Neural cell (in vitro differentiated cells): ENCODE measurements around the gene SFRP2. TPM values are rescaled to one million over a fixed set of nuclear protein-coding genes. Genes with fewer than 3 reads are reported as not detected.

Experiments
- H2AFZ ChIP-seq: fragments of 200-600, 300-800 bp; sonication (generic), shearing (Covaris generic); 2 replicates; pipeline ENCODE4 v1.6.0; 2014; ENCODE audit warnings: low read depth, mild to moderate bottlenecking, antibody characterized with exemption, low read length, moderate library complexity
- H3F3A ChIP-seq: fragments of 200-600 bp; shearing (Covaris generic); 2 replicates; pipeline ENCODE4 v1.6.1; 2016; ENCODE audit warnings: mild to moderate bottlenecking, moderate library complexity, mixed read lengths, antibody characterized with exemption, low read length; ENCODE audit not compliant: insufficient read depth, poor library complexity, severe bottlenecking
- H3K27ac ChIP-seq: fragments of 200-600, 300-800 bp; sonication (generic), shearing (Covaris generic); 2 replicates; pipeline ENCODE4 v1.5.1; 2014; ENCODE audit warnings: mild to moderate bottlenecking, low read length, moderate library complexity
- H3K27me3 ChIP-seq: fragments of 300-800, 200-600 bp; sonication (generic), shearing (Covaris generic); 2 replicates; pipeline ENCODE4 v1.6.0; 2014; ENCODE audit warnings: mild to moderate bottlenecking, low read depth, low read length, moderate library complexity; ENCODE audit not compliant: insufficient read depth
- H3K36me3 ChIP-seq: fragments of 300-800, 200-600 bp; sonication (generic), shearing (Covaris generic); 2 replicates; pipeline ENCODE4 v1.5.1; 2014; ENCODE audit warnings: mild to moderate bottlenecking, antibody characterized with exemption, low read length, moderate library complexity; ENCODE audit not compliant: insufficient read depth
- H3K4me2 ChIP-seq: fragments of 300-800, 200-600 bp; sonication (generic), shearing (Covaris generic); 2 replicates; pipeline ENCODE4 v1.6.0; 2014; ENCODE audit warnings: mild to moderate bottlenecking, low read length
- H3K4me3 ChIP-seq: fragments of 300-800, 200-600 bp; sonication (generic), shearing (Covaris generic); 2 replicates; pipeline ENCODE4 v1.5.1; 2014; ENCODE audit warnings: mild to moderate bottlenecking, low read length, moderate library complexity
- H3K79me2 ChIP-seq: fragments of 200-600 bp; shearing (Covaris generic); replicated peaks from 2 replicates; pipeline ENCODE4 v1.6.0; 2014; ENCODE audit warnings: mild to moderate bottlenecking, low read length, moderate library complexity; ENCODE audit not compliant: insufficient read depth
- H3K9ac ChIP-seq: fragments of 300-800, 200-600 bp; sonication (generic), shearing (Covaris generic); 2 replicates; pipeline ENCODE4 v1.6.1; 2016; ENCODE audit warnings: mild to moderate bottlenecking, low read length, mixed read lengths
- H3K9me2 ChIP-seq: fragments of 200-600 bp; shearing (Covaris generic); 2 replicates; pipeline ENCODE4 v1.6.1; 2016; ENCODE audit warnings: mild to moderate bottlenecking, low read length, mixed read lengths; ENCODE audit not compliant: insufficient read depth
- H3K9me3 ChIP-seq: fragments of 200-600, 300-800 bp; sonication (generic), shearing (Covaris generic); 2 replicates; pipeline ENCODE4 v1.6.1; 2016; ENCODE audit warnings: mild to moderate bottlenecking, mixed run types, low read length, moderate library complexity, mixed read lengths
- H4K20me1 ChIP-seq: fragments of 200-600 bp; shearing (Covaris generic); 2 replicates; pipeline ENCODE4 v1.6.1; 2016; ENCODE audit warnings: mild to moderate bottlenecking, mixed run types; ENCODE audit not compliant: insufficient read depth
- CTCF ChIP-seq: fragments of 450-650 bp; IDR thresholded peaks from 2 replicates; pipeline ENCODE4 v1.5.1; 2014; ENCODE audit warnings: antibody characterized with exemption, mild to moderate bottlenecking, moderate library complexity; ENCODE audit not compliant: poor library complexity, severe bottlenecking
- EP300 ChIP-seq: fragments of 450-650 bp; conservative IDR thresholded peaks from 2 replicates; pipeline ENCODE4 v1.6.1; 2014; ENCODE audit warnings: antibody characterized with exemption, mild to moderate bottlenecking, moderate library complexity; ENCODE audit not compliant: poor library complexity, severe bottlenecking
- EZH2 ChIP-seq: fragments of 200-600, 300-800 bp; shearing (Covaris generic), sonication (generic); IDR thresholded peaks from 2 replicates; pipeline ENCODE4 v1.6.1; 2014; ENCODE audit warnings: antibody characterized with exemption, low read length, borderline replicate concordance, mild to moderate bottlenecking; ENCODE audit not compliant: insufficient read depth, poor library complexity, severe bottlenecking
- MXI1 ChIP-seq: fragments of 450-650 bp; conservative IDR thresholded peaks from 2 replicates; pipeline ENCODE4 v1.6.1; 2014; ENCODE audit warnings: antibody characterized with exemption, mild to moderate bottlenecking; ENCODE audit not compliant: poor library complexity, severe bottlenecking
- POLR2AphosphoS5 ChIP-seq: IDR thresholded peaks from 2 replicates; pipeline ENCODE4 v1.6.1; 2012
- RAD21 ChIP-seq: fragments of 450-650 bp; conservative IDR thresholded peaks from 2 replicates; pipeline ENCODE4 v1.6.1; 2014; ENCODE audit warnings: antibody characterized with exemption, mild to moderate bottlenecking, moderate library complexity
- REST ChIP-seq: IDR thresholded peaks from 2 replicates; pipeline ENCODE4 v1.6.1; 2012; ENCODE audit warnings: borderline replicate concordance
- SMC3 ChIP-seq: fragments of 450-650 bp; conservative IDR thresholded peaks from 2 replicates; pipeline ENCODE4 v1.6.1; 2014; ENCODE audit warnings: antibody characterized with exemption, mild to moderate bottlenecking, moderate library complexity; ENCODE audit not compliant: poor library complexity
- TAF1 ChIP-seq: IDR thresholded peaks from 2 replicates; pipeline ENCODE4 v1.6.1; 2012; ENCODE audit warnings: low read depth
- polyA plus RNA-seq: library from polyadenylated mRNA; depleted of rRNA; stranded (reverse); fragments of >200 nt; gene quantifications from 2 replicates; pipeline ENCODE4 v1.2.3, GENCODE V29; 2014

SFRP2 gene
- polyA plus RNA-seq, 1 donor from 2014 or later = 0.51 TPM

DNA sequence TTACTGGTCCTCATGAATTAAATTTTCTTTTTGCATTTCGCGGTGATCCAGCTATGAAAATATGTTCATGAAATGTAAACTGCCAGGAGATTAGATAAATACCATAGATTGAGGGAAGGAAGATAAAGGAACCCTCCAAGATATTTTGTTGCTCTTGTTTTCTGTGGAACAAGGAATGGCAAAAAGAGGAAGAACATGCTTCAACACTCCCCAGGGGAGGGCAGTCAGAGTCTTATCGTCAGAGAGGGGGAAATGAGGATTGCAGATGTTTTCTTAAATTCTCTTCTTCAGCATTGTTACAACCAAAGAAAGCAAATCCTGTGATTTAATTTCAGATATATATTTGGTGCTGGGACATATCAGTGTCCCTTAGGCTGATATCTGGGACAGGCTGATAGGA is 9.5 kb upstream of the SFRP2 start:
- Histone ChIP-seq H3K9me2 (no peaks in the 10 kb centered on the region), H4K20me1 (no peaks in the 10 kb centered on the region), H3K79me2 (no peaks in the 10 kb centered on the region), H3K27me3 (no peaks in the 10 kb centered on the region), H2AFZ (no peak overlapping the region), H3K9ac (no peak overlapping the region), H3K4me2 (no peak overlapping the region), H3K9me3 (no peaks in the 10 kb centered on the region), H3F3A (no peaks in the 10 kb centered on the region), H3K36me3 (no peaks in the 10 kb centered on the region), H3K4me3 (no peak overlapping the region), H3K27ac (no peak overlapping the region)
- no peak for TF ChIP-seq MXI1

- H3K4me2 ChIP-seq = no peak overlapping the region
These were observed 5.1 kb upstream of the SFRP2 start for GRCh38 chr4:153794006-153794405.

GRCh38 chr4:153792618-153793247 is 3.9 kb upstream of the SFRP2 start:
- no peak overlapping the region for H3K9ac ChIP-seq
- H3K36me3 ChIP-seq = no peaks in the 10 kb centered on the region
- no peaks in the 10 kb centered on the region for H3K9me2 ChIP-seq
- peaks cover 52% of the 10 kb centered on the region for H3K27me3 ChIP-seq
- H3K4me3 ChIP-seq = no peak overlapping the region
- H4K20me1 ChIP-seq = no peaks in the 10 kb centered on the region
- TF ChIP-seq RAD21 = no peak
- no peak overlapping the region for H2AFZ ChIP-seq
- H3K27ac ChIP-seq = no peak overlapping the region
- H3K4me2 ChIP-seq = no peak overlapping the region
- peaks cover 16% of the 10 kb centered on the region for H3K79me2 ChIP-seq
- no peaks in the 10 kb centered on the region for H3F3A ChIP-seq
- H3K9me3 ChIP-seq = no peaks in the 10 kb centered on the region

More at GRCh38 chr4:153794006-153794405, 5.1 kb upstream of the SFRP2 start:
- Histone ChIP-seq H3K9me2 (no peaks in the 10 kb centered on the region), H3K27ac (no peak overlapping the region), H3K36me3 (no peaks in the 10 kb centered on the region), H4K20me1 (no peaks in the 10 kb centered on the region), H3K9ac (no peak overlapping the region), H3K9me3 (no peaks in the 10 kb centered on the region), H3K79me2 (peaks cover 4% of the 10 kb centered on the region), H2AFZ (no peak overlapping the region), H3F3A (no peaks in the 10 kb centered on the region), H3K27me3 (peaks cover 39% of the 10 kb centered on the region), H3K4me3 (no peak overlapping the region)
- TF ChIP-seq MXI1 (no peak), RAD21 (no peak), POLR2AphosphoS5 (no peak), EP300 (no peak), SMC3 (no peak)

GRCh38 chr4:153791746-153792617 is 3.1 kb upstream of the SFRP2 start:
- Histone ChIP-seq H3K9me3 (no peaks in the 10 kb centered on the region), H3K27me3 (peaks cover 57% of the 10 kb centered on the region), H2AFZ (no peak overlapping the region), H4K20me1 (no peaks in the 10 kb centered on the region), H3K79me2 (peaks cover 24% of the 10 kb centered on the region), H3K9me2 (no peaks in the 10 kb centered on the region), H3K4me2 (no peak overlapping the region), H3K36me3 (no peaks in the 10 kb centered on the region), H3K4me3 (no peak overlapping the region), H3K9ac (no peak overlapping the region), H3F3A (no peaks in the 10 kb centered on the region), H3K27ac (no peak overlapping the region)
- TF ChIP-seq MXI1 (no peak), POLR2AphosphoS5 (no peak), EZH2 (no peak), REST (no peak), TAF1 (no peak), SMC3 (no peak), RAD21 (no peak), CTCF (no peak), EP300 (no peak)
